Measurements from ENCODE around the gene HOXB7. TPM values are rescaled to one million over a fixed set of nuclear protein-coding genes. Genes with fewer than 3 reads are reported as not detected.

HOXB7 gene
- total and polyA plus RNA-seq, 12 donors: 0.13 to 0.62 (median 0.29) TPM; not detected in 6

DNA sequence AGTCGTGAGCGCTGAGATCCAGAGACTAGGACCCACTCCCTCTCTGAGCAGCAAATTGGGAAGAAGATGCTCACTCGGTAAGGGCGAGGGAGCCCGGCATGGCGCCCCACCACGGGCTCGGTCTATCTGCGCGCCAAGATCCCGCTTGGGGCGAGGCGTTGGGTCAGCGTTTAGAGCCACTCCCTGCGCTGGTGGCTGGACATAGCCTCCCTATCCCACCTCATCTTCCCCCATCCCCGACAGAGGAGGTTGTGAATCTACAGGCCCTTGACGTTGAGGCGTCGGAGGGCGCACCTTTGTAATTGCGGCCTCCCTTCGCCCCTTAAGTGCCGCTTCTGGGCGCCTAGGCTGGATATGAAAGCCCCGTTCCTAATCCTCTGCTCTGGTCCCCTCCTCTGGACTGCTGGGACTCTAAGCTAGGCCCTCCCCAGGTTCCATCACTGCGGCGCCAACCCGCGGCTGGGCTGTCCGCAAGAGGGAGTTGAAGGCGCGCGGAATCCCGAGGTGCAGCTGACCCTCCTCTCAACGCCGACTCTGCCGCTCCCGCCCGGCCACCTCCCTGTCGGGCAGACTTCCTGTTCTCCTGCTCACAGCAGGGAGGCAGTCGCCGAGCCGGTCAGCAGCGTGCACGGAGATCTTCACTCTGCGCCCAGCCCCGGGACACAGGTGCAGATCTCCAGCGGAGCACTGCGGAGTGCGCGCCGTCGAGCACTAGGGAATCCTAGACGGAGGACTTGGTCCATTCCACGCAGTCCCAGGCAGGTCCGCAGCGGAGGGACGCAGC is 31.4 kb upstream of the HOXB7 start:
- H3K36me3 ChIP-seq: no peaks in the 10 kb centered on the region
- TF ChIP-seq, protein P1, sequence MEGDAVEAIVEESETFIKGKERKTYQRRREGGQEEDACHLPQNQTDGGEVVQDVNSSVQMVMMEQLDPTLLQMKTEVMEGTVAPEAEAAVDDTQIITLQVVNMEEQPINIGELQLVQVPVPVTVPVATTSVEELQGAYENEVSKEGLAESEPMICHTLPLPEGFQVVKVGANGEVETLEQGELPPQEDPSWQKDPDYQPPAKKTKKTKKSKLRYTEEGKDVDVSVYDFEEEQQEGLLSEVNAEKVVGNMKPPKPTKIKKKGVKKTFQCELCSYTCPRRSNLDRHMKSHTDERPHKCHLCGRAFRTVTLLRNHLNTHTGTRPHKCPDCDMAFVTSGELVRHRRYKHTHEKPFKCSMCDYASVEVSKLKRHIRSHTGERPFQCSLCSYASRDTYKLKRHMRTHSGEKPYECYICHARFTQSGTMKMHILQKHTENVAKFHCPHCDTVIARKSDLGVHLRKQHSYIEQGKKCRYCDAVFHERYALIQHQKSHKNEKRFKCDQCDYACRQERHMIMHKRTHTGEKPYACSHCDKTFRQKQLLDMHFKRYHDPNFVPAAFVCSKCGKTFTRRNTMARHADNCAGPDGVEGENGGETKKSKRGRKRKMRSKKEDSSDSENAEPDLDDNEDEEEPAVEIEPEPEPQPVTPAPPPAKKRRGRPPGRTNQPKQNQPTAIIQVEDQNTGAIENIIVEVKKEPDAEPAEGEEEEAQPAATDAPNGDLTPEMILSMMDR (IDR thresholded peaks at IDR 0.05): no peak
- H3K9me3 ChIP-seq: no peaks in the 10 kb centered on the region
- H3K4me1 ChIP-seq: peaks cover 0 to 13% (median 3%) of the 10 kb centered on the region in 9 donors
- ATAC-seq: no peak
- WGBS, 2 donors: 3 to 6% methylated on average over 58 of the region's 58 CpGs
- no peak overlapping the region for H3K27ac ChIP-seq
- DNase-seq: no peak
- H3K4me3 ChIP-seq: no peak overlapping the region
- intact Hi-C loops (cut with DNase I): no loop called here
- peaks cover 44 to 100% (median 100%) of the 10 kb centered on the region in 7 donors for H3K27me3 ChIP-seq

DNA sequence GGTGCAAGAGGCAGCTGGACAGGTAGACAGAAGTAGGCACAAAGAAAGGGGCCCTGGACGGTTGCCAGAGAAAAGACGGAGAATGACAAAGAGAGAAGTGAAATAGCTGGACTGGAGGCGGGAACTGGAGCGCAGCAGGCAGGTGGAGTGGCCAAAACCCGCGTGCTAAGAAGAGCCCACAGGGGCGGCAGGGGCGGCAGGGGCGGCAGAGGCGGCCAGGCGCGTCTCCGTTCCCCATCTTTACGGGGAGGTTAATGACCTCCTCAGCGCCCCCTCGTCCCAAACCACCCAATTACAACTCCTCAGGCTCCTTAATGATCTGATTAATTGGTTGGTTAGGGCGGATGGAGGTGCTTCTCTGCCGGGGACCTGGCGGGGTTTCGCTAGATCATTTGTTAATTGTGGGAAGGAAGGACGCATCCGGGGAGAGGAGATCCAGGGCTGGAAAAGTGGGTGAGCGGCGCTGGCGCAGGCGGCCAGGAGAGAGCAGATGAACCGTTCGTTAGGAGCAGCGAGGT is 30.8 kb upstream of the HOXB7 start:
- Histone ChIP-seq H3K36me3 (no peaks in the 10 kb centered on the region), H3K4me3 (no peak overlapping the region), H3K27me3 (peaks cover 42 to 100% (median 100%) of the 10 kb centered on the region in 7 donors), H3K9me3 (no peaks in the 10 kb centered on the region), H3K27ac (no peak overlapping the region), H3K4me1 (peaks cover 0 to 11% (median 4%) of the 10 kb centered on the region in 9 donors)
- no peak for ATAC-seq
- DNase-seq: no peak
- intact Hi-C loops (cut with DNase I): no loop called here
- TF ChIP-seq, protein P1 (IDR thresholded peaks at IDR 0.05): no peak
- 3 to 4% methylated on average over 29 of the region's 29 CpGs for WGBS, 2 donors

DNA sequence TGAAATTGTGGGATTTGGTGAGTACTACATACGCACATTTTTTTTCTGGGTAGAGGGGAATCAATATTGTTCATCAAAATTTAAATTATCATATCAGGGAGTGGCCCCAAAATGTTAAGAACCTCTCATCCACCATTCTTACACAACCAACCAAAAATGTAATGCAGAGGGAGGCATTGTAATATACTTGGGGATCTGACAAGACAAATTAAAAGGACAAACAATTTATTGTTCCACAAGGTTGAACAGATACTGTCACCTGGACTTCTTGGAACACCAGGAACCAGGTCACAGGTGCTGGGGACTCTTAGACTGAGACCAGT is 30.0 kb upstream of the HOXB7 start:
- Histone ChIP-seq H3K4me1 (peaks cover 0 to 12% (median 0%) of the 10 kb centered on the region in 9 donors), H3K27me3 (peaks cover 36 to 100% (median 100%) of the 10 kb centered on the region in 7 donors), H3K27ac (no peak overlapping the region), H3K36me3 (no peaks in the 10 kb centered on the region), H3K4me3 (no peak overlapping the region), H3K9me3 (no peaks in the 10 kb centered on the region)
- WGBS, 2 donors: 32 to 40% methylated on average over 1 of the region's 1 CpG
- ATAC-seq (no peak), DNase-seq (no peak)
- TF ChIP-seq, protein P1 (IDR thresholded peaks at IDR 0.05): no peak
- intact Hi-C loops (cut with DNase I): no loop called here

DNA sequence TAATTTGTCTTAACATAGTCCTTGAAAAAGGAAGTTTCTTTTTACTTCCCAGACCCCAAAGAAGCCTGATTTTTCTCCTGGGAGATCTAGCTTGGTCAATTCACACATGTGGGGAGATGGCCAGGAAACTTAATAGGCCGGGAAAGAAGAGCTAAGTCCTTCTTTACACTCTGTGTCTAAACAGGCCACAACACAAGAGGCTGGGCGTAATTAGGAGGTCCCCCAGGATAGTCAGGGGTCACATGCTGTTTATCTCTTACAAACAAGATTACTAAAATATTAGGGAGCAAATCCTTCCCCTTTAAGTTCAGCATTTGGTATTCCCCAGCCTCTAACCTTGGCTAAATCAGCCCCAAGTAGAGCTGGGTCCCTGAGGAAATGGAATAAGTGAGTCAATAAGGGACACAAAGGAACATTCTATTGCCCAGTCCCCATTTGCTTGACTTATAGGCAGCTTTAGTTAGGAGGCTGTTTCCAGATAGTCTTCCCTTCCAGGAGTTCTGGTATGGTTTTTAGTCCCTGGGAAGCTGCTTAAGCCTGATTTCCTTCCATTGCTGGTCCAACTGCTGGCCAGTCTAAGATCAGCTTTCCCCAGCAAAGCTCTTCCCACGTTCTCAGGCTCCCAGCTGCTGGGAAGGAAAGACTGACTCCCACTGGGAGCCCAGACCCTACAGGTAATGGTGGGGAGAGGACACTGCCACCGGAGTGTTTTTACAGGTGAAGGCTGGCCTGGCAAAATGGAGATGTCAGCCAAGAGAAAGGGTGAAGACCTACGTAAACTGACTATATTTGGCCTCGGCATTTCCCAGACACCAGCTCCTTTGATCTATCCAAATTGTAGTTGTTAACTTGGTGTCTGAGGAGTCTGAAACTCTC is 29.4 kb upstream of the HOXB7 start:
- H3K27me3 ChIP-seq: peaks cover 38 to 100% (median 100%) of the 10 kb centered on the region in 7 donors
- TF ChIP-seq, protein P1 (IDR thresholded peaks at IDR 0.05): no peak
- H3K36me3 ChIP-seq: no peaks in the 10 kb centered on the region
- no peaks in the 10 kb centered on the region for H3K9me3 ChIP-seq
- H3K4me3 ChIP-seq: no peak overlapping the region
- DNase-seq (no peak), ATAC-seq (no peak)
- 43% methylated on average over 6 of the region's 6 CpGs for WGBS, 2 donors
- H3K27ac ChIP-seq: no peak overlapping the region
- H3K4me1 ChIP-seq: peaks cover 0 to 12% (median 0%) of the 10 kb centered on the region in 9 donors
- intact Hi-C loops (cut with DNase I): no loop called here

All from heart right ventricle (tissue), 16 donors.